Stimulated activated CD4-positive, alpha-beta T cell treated with anti-CD3 and anti-CD28 coated beads, Interleukin-2, amount 100 ng/mL, for 48 hours (primary cell): ENCODE data around the gene RPA1.
"Not testable (repeated sequence)": the region's sequence is repeated elsewhere in the genome, so short reads cannot be mapped to it uniquely, and the experiment has no call there.

Source experiments
- DNase-seq, 2 donors: peaks; one replicate each; pipeline ENCODE4 v3.0.0-alpha.2; 2020

Gene RPA1

GRCh38 chr17:1829592-1830257, at the start of gene RPA1, which contains the start of gene SMYD4:
Gene RPA1 (plus strand): TSS chr17:1830005. CDS start chr17:1830094, 89 bp downstream.
Gene SMYD4 (minus strand): TSS chr17:1829902. CDS start chr17:1827994, 1,908 bp downstream.
- DNase-seq = peak; percentile 83 to 84

GRCh38 chr17:1782171-1782567, 47.6 kb upstream of the RPA1 start:
- DNase-seq = no peak

- no peak for DNase-seq
These were observed 46.5 kb upstream of the RPA1 start for GRCh38 chr17:1783271-1783670.

GRCh38 chr17:1783834-1784611, 45.8 kb upstream of the RPA1 start:
- DNase-seq = no peak

GRCh38 chr17:1785930-1786329, 43.9 kb upstream of the RPA1 start:
- DNase-seq = no peak

- no peak for DNase-seq
These were observed 43.1 kb upstream of the RPA1 start for GRCh38 chr17:1786708-1787107.

- no peak for DNase-seq
These were observed 42.4 kb upstream of the RPA1 start for GRCh38 chr17:1787301-1787902.

GRCh38 chr17:1789936-1790335, 39.9 kb upstream of the RPA1 start:
- DNase-seq = no peak

- DNase-seq = no peak
These were observed 37.0 kb upstream of the RPA1 start for GRCh38 chr17:1792495-1793446.

- DNase-seq = no peak
These were observed 36.4 kb upstream of the RPA1 start for GRCh38 chr17:1793447-1793806.

GRCh38 chr17:1796800-1797199, 33.0 kb upstream of the RPA1 start:
- DNase-seq = no peak

GRCh38 chr17:1797323-1797722, 32.5 kb upstream of the RPA1 start:
- DNase-seq = no peak

- DNase-seq = not testable (repeated sequence)
These were observed 32.0 kb upstream of the RPA1 start for GRCh38 chr17:1797846-1798245.

- DNase-seq = no peak
These were observed 29.6 kb upstream of the RPA1 start for GRCh38 chr17:1800240-1800639.

- DNase-seq = no peak
These were observed 29.1 kb upstream of the RPA1 start for GRCh38 chr17:1800712-1801111.

- no peak for DNase-seq
These were observed 27.4 kb upstream of the RPA1 start for GRCh38 chr17:1802429-1802828.

- DNase-seq = no peak
These were observed 26.5 kb upstream of the RPA1 start for GRCh38 chr17:1803280-1803679.

GRCh38 chr17:1807890-1808289, 21.9 kb upstream of the RPA1 start:
- no peak for DNase-seq

GRCh38 chr17:1808644-1809043, 21.2 kb upstream of the RPA1 start:
- no peak for DNase-seq

GRCh38 chr17:1809815-1810214, 20.0 kb upstream of the RPA1 start:
- not testable (repeated sequence) for DNase-seq

- DNase-seq = no peak
These were observed 19.2 kb upstream of the RPA1 start for GRCh38 chr17:1810450-1811103.

- DNase-seq = no peak
These were observed 16.7 kb upstream of the RPA1 start for GRCh38 chr17:1813088-1813487.
